Thyroid gland (tissue), 4 donors: ENCODE measurements around the gene PCNA. TPM values are rescaled to one million over a fixed set of nuclear protein-coding genes. Genes with fewer than 3 reads are reported as not detected.
"Not testable (repeated sequence)": the region's sequence is repeated elsewhere in the genome, so short reads cannot be mapped to it uniquely, and the experiment has no call there.

Experiments
- DNase-seq, 2 donors: peaks; one replicate each; pipeline ENCODE4 v3.0.0-alpha.2; 2019
- H3K27ac ChIP-seq, 3 donors: fragments of 200-600 bp; sonication (generic); 1 replicate in 2 of 3; 2 replicates in 1 of 3; pipeline ENCODE4 v1.5.1; 2016 to 2019; ENCODE audit warnings: mild to moderate bottlenecking in 1 of 3, moderate library complexity in 1 of 3
- H3K27me3 ChIP-seq: fragments of 200-600 bp; sonication (generic); one replicate; pipeline ENCODE4 v1.5.1; 2019
- H3K36me3 ChIP-seq, 2 donors: fragments of 200-600 bp; sonication (generic); one replicate each; pipeline ENCODE4 v1.5.1; 2016 to 2019
- H3K4me1 ChIP-seq, 2 donors: fragments of 200-600 bp; sonication (generic); one replicate each; pipeline ENCODE4 v1.5.1; 2017 to 2019
- H3K4me3 ChIP-seq, 3 donors: fragments of 200-600 bp; sonication (generic); replicated peaks in 1 of 3; 1 replicate in 2 of 3; 2 replicates in 1 of 3; pipeline ENCODE4 v1.5.1; 2016; ENCODE audit warnings: mild to moderate bottlenecking in 1 of 3
- H3K9me3 ChIP-seq: fragments of 200-600 bp; sonication (generic); one replicate; pipeline ENCODE4 v1.5.1; 2017
- POLR2A ChIP-seq, 2 donors: fragments of 450-650 bp; IDR thresholded peaks; one replicate each; pipeline ENCODE4 v1.6.1; 2017; ENCODE audit warnings: antibody characterized with exemption in 2 of 2, mild to moderate bottlenecking in 2 of 2, moderate library complexity in 1 of 2
- WGBS, 2 donors: methylation state at CpG; one replicate each; pipeline ENCODE4 v1.1.5; 2017; 5-methylcytosine and 5-hydroxymethylcytosine counted together
- intact Hi-C: fragments of 100-400 bp; cut with DNase I; formaldehyde crosslinking; loops from one replicate; pipeline ENCODE4 v1.15.1; 2023
- total RNA-seq, 4 donors: library from RNA; depleted of rRNA; stranded (reverse); fragments of >200 nt; gene quantifications; one replicate each; pipeline ENCODE4 v1.2.3, GENCODE V29; 2016
- TF ChIP-seq, protein P1 (sequence below), 6 experiments: fragments of 200-600 bp in 3 of 6; fragments of 450-650 bp in 3 of 6; sonication (generic) in 3 of 6; IDR thresholded peaks; one replicate each; pipeline ENCODE4 v1.5.1; 2016 to 2019; ENCODE audit warnings: antibody characterized with exemption in 6 of 6, mild to moderate bottlenecking in 2 of 6, inconsistent platforms in 1 of 6, moderate library complexity in 1 of 6

Gene PCNA
- total RNA-seq, 4 donors from 2014 or later = 35.1 to 66.1 (median 55.8) TPM

DNA sequence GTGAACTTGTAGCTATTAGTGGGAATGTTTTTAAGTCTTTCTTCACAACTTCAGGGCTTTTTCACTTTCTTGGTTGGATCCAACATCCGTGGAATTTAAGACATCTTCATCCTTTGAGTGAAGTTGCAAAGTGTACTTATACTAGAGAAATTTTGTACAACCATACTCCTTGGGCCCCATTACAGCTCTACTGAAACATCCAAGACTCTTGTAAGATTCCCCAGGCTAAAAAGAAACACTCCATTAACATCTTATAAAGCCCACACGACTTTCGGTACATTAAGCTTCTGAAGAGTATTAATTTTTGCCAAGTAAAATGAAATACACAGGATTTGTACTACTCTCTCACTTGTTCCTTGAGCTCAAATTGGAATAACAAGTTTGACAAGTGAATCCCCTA is 5.4 kb downstream of the PCNA start:
- peaks cover 22 to 34% of the 10 kb centered on the region in 2 donors for H3K36me3 ChIP-seq
- H3K4me3 ChIP-seq = no peak overlapping the region
- WGBS, 2 donors = 69 to 73% methylated on average over 3 of the region's 3 CpGs
- peaks cover 13 to 19% of the 10 kb centered on the region in 2 donors for H3K4me1 ChIP-seq
- no peak for TF ChIP-seq POLR2A (IDR thresholded peaks at IDR 0.05)
- TF ChIP-seq, protein P1, sequence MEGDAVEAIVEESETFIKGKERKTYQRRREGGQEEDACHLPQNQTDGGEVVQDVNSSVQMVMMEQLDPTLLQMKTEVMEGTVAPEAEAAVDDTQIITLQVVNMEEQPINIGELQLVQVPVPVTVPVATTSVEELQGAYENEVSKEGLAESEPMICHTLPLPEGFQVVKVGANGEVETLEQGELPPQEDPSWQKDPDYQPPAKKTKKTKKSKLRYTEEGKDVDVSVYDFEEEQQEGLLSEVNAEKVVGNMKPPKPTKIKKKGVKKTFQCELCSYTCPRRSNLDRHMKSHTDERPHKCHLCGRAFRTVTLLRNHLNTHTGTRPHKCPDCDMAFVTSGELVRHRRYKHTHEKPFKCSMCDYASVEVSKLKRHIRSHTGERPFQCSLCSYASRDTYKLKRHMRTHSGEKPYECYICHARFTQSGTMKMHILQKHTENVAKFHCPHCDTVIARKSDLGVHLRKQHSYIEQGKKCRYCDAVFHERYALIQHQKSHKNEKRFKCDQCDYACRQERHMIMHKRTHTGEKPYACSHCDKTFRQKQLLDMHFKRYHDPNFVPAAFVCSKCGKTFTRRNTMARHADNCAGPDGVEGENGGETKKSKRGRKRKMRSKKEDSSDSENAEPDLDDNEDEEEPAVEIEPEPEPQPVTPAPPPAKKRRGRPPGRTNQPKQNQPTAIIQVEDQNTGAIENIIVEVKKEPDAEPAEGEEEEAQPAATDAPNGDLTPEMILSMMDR (IDR thresholded peaks at IDR 0.05) = no peak
- H3K9me3 ChIP-seq = no peaks in the 10 kb centered on the region
- no peaks in the 10 kb centered on the region for H3K27me3 ChIP-seq
- no peak overlapping the region for H3K27ac ChIP-seq
- intact Hi-C loops = no loop called here
- no peak for DNase-seq

DNA sequence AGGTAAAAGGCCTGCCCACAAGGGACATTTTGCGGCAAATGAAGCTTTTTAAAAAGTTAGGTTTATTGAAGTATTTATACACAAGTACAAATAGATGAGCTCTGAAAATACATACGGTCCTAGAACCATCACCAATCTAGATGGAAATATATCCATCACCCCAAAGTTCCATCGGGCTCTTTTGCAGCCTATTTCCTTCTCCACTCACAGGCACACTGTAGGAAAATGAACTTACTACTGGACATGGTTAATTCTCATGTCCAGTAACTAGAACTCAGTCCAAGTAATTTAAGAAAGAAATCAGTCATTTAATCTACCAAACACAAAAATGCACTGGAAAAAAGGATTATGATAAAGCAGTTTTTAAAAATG is 6.2 kb downstream of the PCNA start:
- 48 to 56% methylated on average over 3 of the region's 3 CpGs for WGBS, 2 donors
- no peak for DNase-seq
- H3K4me3 ChIP-seq = peak overlapping the region in 2 of 3 donors; percentile 61 to 76
- peaks cover 9 to 15% of the 10 kb centered on the region in 2 donors for H3K4me1 ChIP-seq
- H3K9me3 ChIP-seq = no peaks in the 10 kb centered on the region
- peaks cover 22 to 34% of the 10 kb centered on the region in 2 donors for H3K36me3 ChIP-seq
- H3K27ac ChIP-seq = peak overlapping the region; percentile 76 to 97 (median 90)
- intact Hi-C loops = no loop called here
- no peak for TF ChIP-seq POLR2A (IDR thresholded peaks at IDR 0.05)
- TF ChIP-seq, protein P1 (IDR thresholded peaks at IDR 0.05) = no peak
- no peaks in the 10 kb centered on the region for H3K27me3 ChIP-seq

DNA sequence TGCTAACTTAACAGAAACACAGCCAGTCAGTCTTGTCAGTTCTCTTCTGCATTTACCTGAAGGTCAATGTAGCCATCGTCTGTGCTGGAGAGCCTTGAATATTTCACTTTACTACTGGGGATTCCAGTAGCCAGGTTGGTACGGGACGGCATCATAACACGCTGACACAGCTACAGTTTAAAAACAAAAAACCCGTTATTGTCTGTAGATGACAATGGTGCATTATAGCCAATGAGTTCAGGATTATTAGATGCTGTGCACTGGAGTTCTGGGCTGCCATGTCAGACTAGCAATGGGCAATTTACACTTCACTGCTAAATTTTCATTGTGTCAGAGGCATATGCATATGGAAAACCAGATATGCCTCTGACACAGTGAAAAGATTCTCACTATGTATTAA is 10.5 kb downstream of the PCNA start:
- no peak for DNase-seq
- WGBS, 2 donors = 90 to 91% methylated on average over 5 of the region's 5 CpGs

DNA sequence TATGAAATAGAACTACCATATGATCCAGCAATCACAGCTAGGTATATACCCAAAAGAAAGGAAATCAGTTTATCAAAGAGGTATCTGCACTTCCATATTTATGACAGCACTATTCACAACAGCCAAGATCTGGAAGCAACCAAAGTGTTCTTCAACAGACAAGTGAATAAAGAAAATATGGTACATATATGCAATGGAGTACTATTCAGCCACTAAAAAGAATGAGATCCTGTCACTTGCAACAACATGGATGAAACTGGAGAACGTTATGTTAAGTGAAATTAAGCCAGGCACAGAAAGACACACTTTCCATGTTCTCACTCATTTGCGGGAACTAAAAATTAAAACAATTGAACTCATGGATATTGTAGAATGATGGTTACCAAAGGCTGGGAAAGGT is 15.3 kb downstream of the PCNA start:
- DNase-seq = no peak
- H3K36me3 ChIP-seq = peaks cover 23 to 29% of the 10 kb centered on the region in 2 donors
- no peak overlapping the region for H3K27ac ChIP-seq
- H3K27me3 ChIP-seq = no peaks in the 10 kb centered on the region
- 97% methylated on average over 2 of the region's 2 CpGs for WGBS, 2 donors
- H3K4me3 ChIP-seq = no peak overlapping the region
- H3K9me3 ChIP-seq = no peaks in the 10 kb centered on the region
- H3K4me1 ChIP-seq = no peaks in the 10 kb centered on the region
- intact Hi-C loops = no loop called here
- TF ChIP-seq, protein P1 (IDR thresholded peaks at IDR 0.05) = no peak
- TF ChIP-seq POLR2A (IDR thresholded peaks at IDR 0.05) = no peak

More for the DNA sequence above, 10.5 kb downstream of the PCNA start:
- Histone ChIP-seq H3K36me3 (peaks cover 16 to 19% of the 10 kb centered on the region in 2 donors), H3K4me3 (no peak overlapping the region), H3K27ac (no peak overlapping the region), H3K27me3 (no peaks in the 10 kb centered on the region), H3K4me1 (peaks cover 4 to 8% of the 10 kb centered on the region in 2 donors), H3K9me3 (no peaks in the 10 kb centered on the region)
- TF ChIP-seq POLR2A (IDR thresholded peaks at IDR 0.05) = no peak
- TF ChIP-seq, protein P1 (IDR thresholded peaks at IDR 0.05) = no peak
- intact Hi-C loops = no loop called here

DNA sequence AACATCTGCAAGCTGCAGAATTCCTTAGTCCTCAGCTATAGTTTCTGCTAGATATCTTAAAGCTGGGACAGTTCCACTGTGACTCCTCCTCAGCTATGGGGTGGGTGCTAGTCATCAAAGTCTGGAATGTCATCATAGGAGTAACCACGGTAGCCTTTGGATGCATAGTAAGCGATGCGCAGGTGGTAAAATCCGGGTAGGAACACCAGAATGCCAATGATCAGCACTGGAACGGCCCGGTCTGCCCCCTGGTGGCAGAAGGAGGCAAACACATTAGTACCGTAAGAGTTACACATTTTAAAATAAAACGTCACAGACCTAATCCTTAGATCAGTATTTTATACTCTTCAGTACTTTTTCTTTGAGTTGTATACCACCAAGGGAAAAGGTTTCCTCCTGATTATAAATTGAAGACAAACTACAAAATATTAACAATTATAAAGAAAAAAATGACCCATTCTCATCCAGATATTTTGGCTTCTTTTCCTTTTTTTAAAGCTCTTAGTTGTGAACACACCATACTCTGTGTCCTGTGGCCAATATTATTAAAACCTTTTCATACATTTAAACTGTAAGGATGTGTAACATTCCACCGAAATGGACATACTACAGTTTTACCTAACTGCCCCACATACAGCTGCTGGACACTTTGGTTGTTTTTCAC is 18.9 kb downstream of the PCNA start:
- no peaks in the 10 kb centered on the region for H3K4me1 ChIP-seq
- H3K36me3 ChIP-seq = peaks cover 21 to 26% of the 10 kb centered on the region in 2 donors
- no peaks in the 10 kb centered on the region for H3K27me3 ChIP-seq
- intact Hi-C loops = no loop called here
- peak; percentile 80 to 82 for DNase-seq
- no peaks in the 10 kb centered on the region for H3K9me3 ChIP-seq
- no peak overlapping the region for H3K4me3 ChIP-seq
- TF ChIP-seq, protein P1 (IDR thresholded peaks at IDR 0.05) = peak; percentile 82 to 91 (median 84)
- no peak for TF ChIP-seq POLR2A (IDR thresholded peaks at IDR 0.05)
- 8 to 13% methylated on average over 9 of the region's 9 CpGs for WGBS, 2 donors
- H3K27ac ChIP-seq = no peak overlapping the region

DNA sequence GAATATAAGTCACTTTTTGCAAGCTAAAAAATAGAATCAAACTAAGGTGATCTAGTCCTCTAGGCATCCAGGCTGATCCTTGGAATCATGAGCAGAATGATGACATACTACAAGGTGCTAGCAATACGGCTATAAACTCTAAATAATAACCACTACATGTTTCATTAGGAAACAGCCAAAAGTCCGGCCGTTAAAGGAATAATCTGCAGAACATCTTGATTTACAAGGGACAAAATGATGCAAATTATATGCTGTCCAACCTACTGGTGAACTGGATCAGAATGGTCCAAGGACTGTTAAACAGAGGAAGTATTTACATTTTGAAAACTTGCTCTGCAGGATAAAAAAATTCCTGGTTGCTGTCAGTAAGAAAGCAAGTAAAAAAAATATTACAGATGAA is 19.8 kb downstream of the PCNA start:
- H3K27ac ChIP-seq, H3K4me1 ChIP-seq, H3K27me3 ChIP-seq, intact Hi-C loops, DNase-seq, H3K4me3 ChIP-seq, H3K9me3 ChIP-seq: not testable (repeated sequence)
- 97 to 98% methylated on average over 3 of the region's 3 CpGs for WGBS, 2 donors
- peaks cover 15 to 20% of the 10 kb centered on the region in 2 donors for H3K36me3 ChIP-seq

DNA sequence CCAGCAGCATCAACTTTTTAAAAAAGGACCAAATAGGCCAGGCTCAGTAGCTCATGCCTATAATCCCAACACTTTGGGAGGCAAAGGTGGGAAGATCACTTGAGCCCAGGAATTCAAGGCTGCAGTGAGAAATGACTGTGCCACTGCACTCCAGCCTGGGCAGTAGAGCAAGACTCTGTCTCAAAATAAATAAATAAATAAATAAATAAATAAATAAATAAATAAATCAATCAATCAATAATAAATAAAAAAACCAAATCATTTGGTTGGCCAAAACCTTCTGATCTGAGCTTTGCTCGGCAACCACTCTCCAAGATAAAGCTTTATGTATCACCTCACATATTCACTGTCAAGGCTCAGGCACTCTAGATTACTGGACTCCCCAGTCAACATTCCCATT is 20.7 kb downstream of the PCNA start:
- peaks cover 14 to 20% of the 10 kb centered on the region in 2 donors for H3K36me3 ChIP-seq
- WGBS, 2 donors = 94 to 96% methylated on average over 1 of the region's 1 CpG
- H3K27ac ChIP-seq, H3K27me3 ChIP-seq, intact Hi-C loops, H3K4me3 ChIP-seq, H3K4me1 ChIP-seq, DNase-seq, H3K9me3 ChIP-seq: not testable (repeated sequence)
